K562 (cell line): ENCODE results near the gene CNOT11. TPM values are rescaled to one million over a fixed set of nuclear protein-coding genes. Genes with fewer than 3 reads are reported as not detected.
A peak's percentile ranks its signal among the peaks of the same experiment; 100 is the strongest.

Experiments used
- CBX5 ChIP-seq: IDR thresholded peaks from 2 replicates; pipeline ENCODE4 v1.6.1; 2014; ENCODE audit warnings: low read depth, borderline replicate concordance
- EGR1 ChIP-seq: fragments of 450-650 bp; conservative IDR thresholded peaks from 2 replicates; pipeline ENCODE4 v1.6.1; 2017; ENCODE audit warnings: mild to moderate bottlenecking
- FOSL1 ChIP-seq: fragments of 200-800 bp; sonication (Bioruptor generic); conservative IDR thresholded peaks from 2 replicates; pipeline ENCODE4 v1.6.1; 2016; ENCODE audit warnings: missing genetic modification characterization, missing compliant biosample characterization
- HEY1 ChIP-seq: fragments of 250-450 bp; sonication (Bioruptor Pico); IDR thresholded peaks from 2 replicates; pipeline ENCODE4 v1.5.0; 2020; ENCODE audit warnings: mild to moderate bottlenecking, moderate library complexity, borderline replicate concordance
- PKNOX1 ChIP-seq: fragments of 450-650 bp; IDR thresholded peaks from 2 replicates; pipeline ENCODE4 v1.6.1; 2016
- PPARD ChIP-seq: fragments of 250-450 bp; sonication (Bioruptor Pico); IDR thresholded peaks from 2 replicates; pipeline ENCODE4 v1.8.0; 2022; ENCODE audit warnings: inconsistent platforms, mild to moderate bottlenecking, moderate library complexity
- RBM25 ChIP-seq: fragments of 200-400 bp; formaldehyde crosslinking; IDR thresholded peaks from 2 replicates; pipeline ENCODE4 v1.6.1; 2018; ENCODE audit warnings: low read length, low read depth, moderate library complexity; ENCODE audit not compliant: severe bottlenecking
- TCFL5 ChIP-seq: fragments of 250-450 bp; sonication (Bioruptor Pico); conservative IDR thresholded peaks from 2 replicates; pipeline ENCODE4 v1.6.1; 2021; ENCODE audit warnings: mild to moderate bottlenecking, moderate library complexity, matching md5 sums
- XRCC5 ChIP-seq: fragments of 200-400 bp; formaldehyde crosslinking; IDR thresholded peaks from 2 replicates; pipeline ENCODE4 v1.6.1; 2017; ENCODE audit warnings: low read depth, mild to moderate bottlenecking, low read length
- ZBED1 ChIP-seq: IDR thresholded peaks from 2 replicates; pipeline ENCODE4 v1.6.1; 2014
- ZNF778 ChIP-seq: fragments of 450-650 bp; formaldehyde crosslinking; IDR thresholded peaks from 2 replicates; pipeline ENCODE4 v1.4.0; 2020; ENCODE audit warnings: mild to moderate bottlenecking, moderate library complexity
- polyA plus RNA-seq, 8 experiments: library from polyadenylated mRNA; depleted of rRNA in 4 of 8; stranded (reverse) in 5 of 8; unstranded in 3 of 8; fragments of >200 nt; fragmentation: Nextera tagmentation in 2 of 8; fragmentation: Illumina TruSeq in 1 of 8; extraction: Ambion mirVana in 2 of 8; extraction: Trizol in 1 of 8; gene quantifications; 2 replicates each; pipeline versions ENCODE4 v1.2.1 to v1.2.3, GENCODE V29; 2011 to 2014; ENCODE audit warnings: inconsistent platforms in 1 of 8, missing spikeins in 1 of 8
- total RNA-seq, 7 experiments: library from RNA; depleted of rRNA in 6 of 7; stranded (reverse); fragments of >200 nt in 6 of 7; fragmentation: Illumina TruSeq in 2 of 7; extraction: Trizol in 2 of 7; gene quantifications; 2 replicates each; pipeline versions ENCODE4 v1.2.1 to v1.2.3, GENCODE V29; 2011 to 2021; ENCODE audit warnings: low replicate concordance in 1 of 7
- TF ChIP-seq, protein P1 (sequence below): fragments of 450-650 bp; IDR thresholded peaks from 2 replicates; pipeline ENCODE4 v1.6.1; 2016; ENCODE audit warnings: mild to moderate bottlenecking, moderate library complexity
- TF ChIP-seq, protein P2 (sequence below), 2 experiments: fragments of 450-650 bp; conservative IDR thresholded peaks; 2 replicates each; pipeline ENCODE4 v1.6.1; 2017; ENCODE audit warnings: mild to moderate bottlenecking in 2 of 2, moderate library complexity in 2 of 2
- TF ChIP-seq, protein P3 (sequence below): fragments of 450-650 bp; IDR thresholded peaks from 2 replicates; pipeline ENCODE4 v1.6.1; 2016; ENCODE audit warnings: missing biosample characterization, missing genetic modification characterization

The CNOT11 gene
- total and polyA plus RNA-seq, 9 of the 15 experiments (the other 6 are each of a cell fraction or from before 2014, with no cell fraction given): 12.7 to 163 (median 64.2) TPM

DNA sequence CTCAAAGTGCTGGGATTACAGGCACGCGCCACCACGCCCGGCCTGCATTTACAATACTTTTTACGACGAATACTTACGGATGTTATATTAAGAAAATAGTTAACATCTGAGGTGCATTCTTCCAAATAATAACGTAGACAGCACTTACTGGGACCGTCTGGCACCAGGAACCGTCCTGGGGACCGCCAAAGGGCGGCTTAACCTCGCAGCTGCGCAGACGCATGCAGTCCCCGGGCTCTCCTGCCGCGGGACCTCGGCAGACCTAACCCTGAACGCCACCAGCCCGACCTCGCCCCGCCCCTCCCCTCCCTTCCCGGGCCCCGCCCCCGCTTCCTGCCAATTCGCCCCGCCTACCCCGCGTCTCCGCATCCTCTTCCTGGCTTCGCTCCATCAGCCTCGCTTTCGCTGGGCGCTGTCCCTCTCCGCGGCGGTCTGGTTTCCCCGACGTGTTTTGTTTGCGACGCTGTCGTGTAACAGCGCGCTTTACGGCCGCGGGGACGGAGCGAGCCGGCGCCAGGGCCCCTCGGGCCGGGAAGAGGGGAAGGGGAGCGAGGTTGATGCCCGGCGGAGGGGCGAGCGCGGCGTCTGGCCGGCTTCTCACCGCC lies at the start of gene CNOT11 (continued):
- TF ChIP-seq, protein P1, sequence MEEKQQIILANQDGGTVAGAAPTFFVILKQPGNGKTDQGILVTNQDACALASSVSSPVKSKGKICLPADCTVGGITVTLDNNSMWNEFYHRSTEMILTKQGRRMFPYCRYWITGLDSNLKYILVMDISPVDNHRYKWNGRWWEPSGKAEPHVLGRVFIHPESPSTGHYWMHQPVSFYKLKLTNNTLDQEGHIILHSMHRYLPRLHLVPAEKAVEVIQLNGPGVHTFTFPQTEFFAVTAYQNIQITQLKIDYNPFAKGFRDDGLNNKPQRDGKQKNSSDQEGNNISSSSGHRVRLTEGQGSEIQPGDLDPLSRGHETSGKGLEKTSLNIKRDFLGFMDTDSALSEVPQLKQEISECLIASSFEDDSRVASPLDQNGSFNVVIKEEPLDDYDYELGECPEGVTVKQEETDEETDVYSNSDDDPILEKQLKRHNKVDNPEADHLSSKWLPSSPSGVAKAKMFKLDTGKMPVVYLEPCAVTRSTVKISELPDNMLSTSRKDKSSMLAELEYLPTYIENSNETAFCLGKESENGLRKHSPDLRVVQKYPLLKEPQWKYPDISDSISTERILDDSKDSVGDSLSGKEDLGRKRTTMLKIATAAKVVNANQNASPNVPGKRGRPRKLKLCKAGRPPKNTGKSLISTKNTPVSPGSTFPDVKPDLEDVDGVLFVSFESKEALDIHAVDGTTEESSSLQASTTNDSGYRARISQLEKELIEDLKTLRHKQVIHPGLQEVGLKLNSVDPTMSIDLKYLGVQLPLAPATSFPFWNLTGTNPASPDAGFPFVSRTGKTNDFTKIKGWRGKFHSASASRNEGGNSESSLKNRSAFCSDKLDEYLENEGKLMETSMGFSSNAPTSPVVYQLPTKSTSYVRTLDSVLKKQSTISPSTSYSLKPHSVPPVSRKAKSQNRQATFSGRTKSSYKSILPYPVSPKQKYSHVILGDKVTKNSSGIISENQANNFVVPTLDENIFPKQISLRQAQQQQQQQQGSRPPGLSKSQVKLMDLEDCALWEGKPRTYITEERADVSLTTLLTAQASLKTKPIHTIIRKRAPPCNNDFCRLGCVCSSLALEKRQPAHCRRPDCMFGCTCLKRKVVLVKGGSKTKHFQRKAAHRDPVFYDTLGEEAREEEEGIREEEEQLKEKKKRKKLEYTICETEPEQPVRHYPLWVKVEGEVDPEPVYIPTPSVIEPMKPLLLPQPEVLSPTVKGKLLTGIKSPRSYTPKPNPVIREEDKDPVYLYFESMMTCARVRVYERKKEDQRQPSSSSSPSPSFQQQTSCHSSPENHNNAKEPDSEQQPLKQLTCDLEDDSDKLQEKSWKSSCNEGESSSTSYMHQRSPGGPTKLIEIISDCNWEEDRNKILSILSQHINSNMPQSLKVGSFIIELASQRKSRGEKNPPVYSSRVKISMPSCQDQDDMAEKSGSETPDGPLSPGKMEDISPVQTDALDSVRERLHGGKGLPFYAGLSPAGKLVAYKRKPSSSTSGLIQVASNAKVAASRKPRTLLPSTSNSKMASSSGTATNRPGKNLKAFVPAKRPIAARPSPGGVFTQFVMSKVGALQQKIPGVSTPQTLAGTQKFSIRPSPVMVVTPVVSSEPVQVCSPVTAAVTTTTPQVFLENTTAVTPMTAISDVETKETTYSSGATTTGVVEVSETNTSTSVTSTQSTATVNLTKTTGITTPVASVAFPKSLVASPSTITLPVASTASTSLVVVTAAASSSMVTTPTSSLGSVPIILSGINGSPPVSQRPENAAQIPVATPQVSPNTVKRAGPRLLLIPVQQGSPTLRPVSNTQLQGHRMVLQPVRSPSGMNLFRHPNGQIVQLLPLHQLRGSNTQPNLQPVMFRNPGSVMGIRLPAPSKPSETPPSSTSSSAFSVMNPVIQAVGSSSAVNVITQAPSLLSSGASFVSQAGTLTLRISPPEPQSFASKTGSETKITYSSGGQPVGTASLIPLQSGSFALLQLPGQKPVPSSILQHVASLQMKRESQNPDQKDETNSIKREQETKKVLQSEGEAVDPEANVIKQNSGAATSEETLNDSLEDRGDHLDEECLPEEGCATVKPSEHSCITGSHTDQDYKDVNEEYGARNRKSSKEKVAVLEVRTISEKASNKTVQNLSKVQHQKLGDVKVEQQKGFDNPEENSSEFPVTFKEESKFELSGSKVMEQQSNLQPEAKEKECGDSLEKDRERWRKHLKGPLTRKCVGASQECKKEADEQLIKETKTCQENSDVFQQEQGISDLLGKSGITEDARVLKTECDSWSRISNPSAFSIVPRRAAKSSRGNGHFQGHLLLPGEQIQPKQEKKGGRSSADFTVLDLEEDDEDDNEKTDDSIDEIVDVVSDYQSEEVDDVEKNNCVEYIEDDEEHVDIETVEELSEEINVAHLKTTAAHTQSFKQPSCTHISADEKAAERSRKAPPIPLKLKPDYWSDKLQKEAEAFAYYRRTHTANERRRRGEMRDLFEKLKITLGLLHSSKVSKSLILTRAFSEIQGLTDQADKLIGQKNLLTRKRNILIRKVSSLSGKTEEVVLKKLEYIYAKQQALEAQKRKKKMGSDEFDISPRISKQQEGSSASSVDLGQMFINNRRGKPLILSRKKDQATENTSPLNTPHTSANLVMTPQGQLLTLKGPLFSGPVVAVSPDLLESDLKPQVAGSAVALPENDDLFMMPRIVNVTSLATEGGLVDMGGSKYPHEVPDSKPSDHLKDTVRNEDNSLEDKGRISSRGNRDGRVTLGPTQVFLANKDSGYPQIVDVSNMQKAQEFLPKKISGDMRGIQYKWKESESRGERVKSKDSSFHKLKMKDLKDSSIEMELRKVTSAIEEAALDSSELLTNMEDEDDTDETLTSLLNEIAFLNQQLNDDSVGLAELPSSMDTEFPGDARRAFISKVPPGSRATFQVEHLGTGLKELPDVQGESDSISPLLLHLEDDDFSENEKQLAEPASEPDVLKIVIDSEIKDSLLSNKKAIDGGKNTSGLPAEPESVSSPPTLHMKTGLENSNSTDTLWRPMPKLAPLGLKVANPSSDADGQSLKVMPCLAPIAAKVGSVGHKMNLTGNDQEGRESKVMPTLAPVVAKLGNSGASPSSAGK: peak; percentile 87
- no peak for TF ChIP-seq PPARD (CRISPR knock-in tag)
- TF ChIP-seq ZBED1: no peak
- TF ChIP-seq ZNF778: no peak
- no peak for TF ChIP-seq XRCC5
- TF ChIP-seq, protein P2, sequence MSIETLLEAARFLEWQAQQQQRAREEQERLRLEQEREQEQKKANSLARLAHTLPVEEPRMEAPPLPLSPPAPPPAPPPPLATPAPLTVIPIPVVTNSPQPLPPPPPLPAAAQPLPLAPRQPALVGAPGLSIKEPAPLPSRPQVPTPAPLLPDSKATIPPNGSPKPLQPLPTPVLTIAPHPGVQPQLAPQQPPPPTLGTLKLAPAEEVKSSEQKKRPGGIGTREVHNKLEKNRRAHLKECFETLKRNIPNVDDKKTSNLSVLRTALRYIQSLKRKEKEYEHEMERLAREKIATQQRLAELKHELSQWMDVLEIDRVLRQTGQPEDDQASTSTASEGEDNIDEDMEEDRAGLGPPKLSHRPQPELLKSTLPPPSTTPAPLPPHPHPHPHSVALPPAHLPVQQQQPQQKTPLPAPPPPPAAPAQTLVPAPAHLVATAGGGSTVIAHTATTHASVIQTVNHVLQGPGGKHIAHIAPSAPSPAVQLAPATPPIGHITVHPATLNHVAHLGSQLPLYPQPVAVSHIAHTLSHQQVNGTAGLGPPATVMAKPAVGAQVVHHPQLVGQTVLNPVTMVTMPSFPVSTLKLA (conservative IDR thresholded peaks at IDR 0.05): peak in 1 of 2 experiments; percentile 71; a peak in 3 of 4 replicates
- peak; percentile 80 for TF ChIP-seq PKNOX1
- TF ChIP-seq HEY1 (CRISPR knock-in tag): no peak
- TF ChIP-seq CBX5: no peak
- no peak for TF ChIP-seq TCFL5 (CRISPR knock-in tag)
- TF ChIP-seq, protein P3, sequence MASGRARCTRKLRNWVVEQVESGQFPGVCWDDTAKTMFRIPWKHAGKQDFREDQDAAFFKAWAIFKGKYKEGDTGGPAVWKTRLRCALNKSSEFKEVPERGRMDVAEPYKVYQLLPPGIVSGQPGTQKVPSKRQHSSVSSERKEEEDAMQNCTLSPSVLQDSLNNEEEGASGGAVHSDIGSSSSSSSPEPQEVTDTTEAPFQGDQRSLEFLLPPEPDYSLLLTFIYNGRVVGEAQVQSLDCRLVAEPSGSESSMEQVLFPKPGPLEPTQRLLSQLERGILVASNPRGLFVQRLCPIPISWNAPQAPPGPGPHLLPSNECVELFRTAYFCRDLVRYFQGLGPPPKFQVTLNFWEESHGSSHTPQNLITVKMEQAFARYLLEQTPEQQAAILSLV (tag): no peak
- TF ChIP-seq RBM25: no peak
- peak; percentile 86 for TF ChIP-seq EGR1
- TF ChIP-seq FOSL1 (tag): no peak
